ENCODE results near the gene NFATC2.

The NFATC2 gene

GRCh38 chr20:51371720-51372119 lies 170.8 kb downstream of the NFATC2 start:
- H4K20me1 ChIP-seq (ENCODE audit: low read depth, low read length) = no peaks in the 10 kb centered on the region
- H3K9me3 ChIP-seq (ENCODE audit: insufficient read depth, low read length) = no peaks in the 10 kb centered on the region
- H3K27me3 ChIP-seq (ENCODE audit: low read length) = no peaks in the 10 kb centered on the region
- no peak overlapping the region for H3K27ac ChIP-seq (ENCODE audit: low read depth, low read length)
- no peak overlapping the region for H3K4me2 ChIP-seq (ENCODE audit: low read depth, low read length, poor library complexity, severe bottlenecking)
- TF ChIP-seq EZH2phosphoT487 (conservative IDR thresholded peaks at IDR 0.05; ENCODE audit: low read length) = no peak
- TF ChIP-seq, protein P1, sequence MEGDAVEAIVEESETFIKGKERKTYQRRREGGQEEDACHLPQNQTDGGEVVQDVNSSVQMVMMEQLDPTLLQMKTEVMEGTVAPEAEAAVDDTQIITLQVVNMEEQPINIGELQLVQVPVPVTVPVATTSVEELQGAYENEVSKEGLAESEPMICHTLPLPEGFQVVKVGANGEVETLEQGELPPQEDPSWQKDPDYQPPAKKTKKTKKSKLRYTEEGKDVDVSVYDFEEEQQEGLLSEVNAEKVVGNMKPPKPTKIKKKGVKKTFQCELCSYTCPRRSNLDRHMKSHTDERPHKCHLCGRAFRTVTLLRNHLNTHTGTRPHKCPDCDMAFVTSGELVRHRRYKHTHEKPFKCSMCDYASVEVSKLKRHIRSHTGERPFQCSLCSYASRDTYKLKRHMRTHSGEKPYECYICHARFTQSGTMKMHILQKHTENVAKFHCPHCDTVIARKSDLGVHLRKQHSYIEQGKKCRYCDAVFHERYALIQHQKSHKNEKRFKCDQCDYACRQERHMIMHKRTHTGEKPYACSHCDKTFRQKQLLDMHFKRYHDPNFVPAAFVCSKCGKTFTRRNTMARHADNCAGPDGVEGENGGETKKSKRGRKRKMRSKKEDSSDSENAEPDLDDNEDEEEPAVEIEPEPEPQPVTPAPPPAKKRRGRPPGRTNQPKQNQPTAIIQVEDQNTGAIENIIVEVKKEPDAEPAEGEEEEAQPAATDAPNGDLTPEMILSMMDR (IDR thresholded peaks at IDR 0.05; ENCODE audit: insufficient read depth, low read length, poor library complexity, severe bottlenecking) = no peak
- no peak overlapping the region for H2AFZ ChIP-seq (ENCODE audit: low read depth, low read length, severe bottlenecking)
- no peaks in the 10 kb centered on the region for H3K79me2 ChIP-seq (ENCODE audit: insufficient read depth, low read length)
- no peak overlapping the region for H3K9ac ChIP-seq (ENCODE audit: low read length)
- H3F3A ChIP-seq (ENCODE audit: insufficient read depth) = no peaks in the 10 kb centered on the region
- H3K4me3 ChIP-seq (ENCODE audit: insufficient read depth, low read length, poor library complexity, severe bottlenecking) = no peak overlapping the region
- H3K9me2 ChIP-seq (replicated peaks; ENCODE audit: insufficient read depth, low read length) = no peaks in the 10 kb centered on the region
- H3K36me3 ChIP-seq (ENCODE audit: low read length) = no peaks in the 10 kb centered on the region

DNA sequence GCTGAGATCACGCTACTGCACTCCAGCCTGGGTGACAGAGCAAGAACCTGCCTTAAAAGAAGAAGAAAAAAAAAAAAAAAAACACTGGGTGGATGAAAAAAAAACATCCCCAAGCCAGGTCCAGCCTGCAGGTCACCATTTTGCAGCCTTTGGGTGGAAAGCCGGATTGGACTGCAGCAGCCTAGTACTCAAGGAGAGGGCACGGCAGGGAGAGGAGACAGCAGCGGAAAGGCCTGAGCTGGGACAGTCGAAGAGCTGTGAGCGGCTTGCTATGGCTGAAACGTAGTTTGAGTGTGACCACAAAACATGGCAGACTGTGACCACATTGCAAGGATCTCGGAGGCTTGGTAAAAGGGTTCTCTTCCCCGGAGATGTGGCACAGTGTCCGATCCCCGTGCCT lies 173.0 kb downstream of the NFATC2 start:
- Histone ChIP-seq H3K79me2 (ENCODE audit: insufficient read depth, low read length) (no peaks in the 10 kb centered on the region), H3K27ac (ENCODE audit: low read depth, low read length) (no peak overlapping the region), H3F3A (ENCODE audit: insufficient read depth) (no peaks in the 10 kb centered on the region), H3K9me3 (ENCODE audit: insufficient read depth, low read length) (no peaks in the 10 kb centered on the region), H3K9me2 (replicated peaks; ENCODE audit: insufficient read depth, low read length) (no peaks in the 10 kb centered on the region), H3K36me3 (ENCODE audit: low read length) (no peaks in the 10 kb centered on the region), H3K4me3 (ENCODE audit: insufficient read depth, low read length, poor library complexity, severe bottlenecking) (no peak overlapping the region), H3K27me3 (ENCODE audit: low read length) (no peaks in the 10 kb centered on the region), H2AFZ (ENCODE audit: low read depth, low read length, severe bottlenecking) (no peak overlapping the region), H4K20me1 (ENCODE audit: low read depth, low read length) (no peaks in the 10 kb centered on the region), H3K4me2 (ENCODE audit: low read depth, low read length, poor library complexity, severe bottlenecking) (no peak overlapping the region), H3K9ac (ENCODE audit: low read length) (no peak overlapping the region)
- TF ChIP-seq EZH2phosphoT487 (conservative IDR thresholded peaks at IDR 0.05; ENCODE audit: low read length) = no peak
- TF ChIP-seq, protein P1 (IDR thresholded peaks at IDR 0.05; ENCODE audit: insufficient read depth, low read length, poor library complexity, severe bottlenecking) = no peak

- Histone ChIP-seq H3K27ac (ENCODE audit: low read depth, low read length) (no peak overlapping the region), H3F3A (ENCODE audit: insufficient read depth) (no peaks in the 10 kb centered on the region), H3K27me3 (ENCODE audit: low read length) (no peaks in the 10 kb centered on the region), H3K36me3 (ENCODE audit: low read length) (no peaks in the 10 kb centered on the region), H3K9me3 (ENCODE audit: insufficient read depth, low read length) (no peaks in the 10 kb centered on the region), H4K20me1 (ENCODE audit: low read depth, low read length) (no peaks in the 10 kb centered on the region), H3K9ac (ENCODE audit: low read length) (no peak overlapping the region), H2AFZ (ENCODE audit: low read depth, low read length, severe bottlenecking) (no peak overlapping the region), H3K79me2 (ENCODE audit: insufficient read depth, low read length) (no peaks in the 10 kb centered on the region), H3K4me3 (ENCODE audit: insufficient read depth, low read length, poor library complexity, severe bottlenecking) (no peak overlapping the region), H3K4me2 (ENCODE audit: low read depth, low read length, poor library complexity, severe bottlenecking) (no peak overlapping the region), H3K9me2 (replicated peaks; ENCODE audit: insufficient read depth, low read length) (no peaks in the 10 kb centered on the region)
- TF ChIP-seq, protein P1 (IDR thresholded peaks at IDR 0.05; ENCODE audit: insufficient read depth, low read length, poor library complexity, severe bottlenecking) = no peak
- no peak for TF ChIP-seq EZH2phosphoT487 (conservative IDR thresholded peaks at IDR 0.05; ENCODE audit: low read length)
These were observed 173.9 kb downstream of the NFATC2 start for GRCh38 chr20:51368461-51369211.

Measured in SU-DHL-6 (cell line).